Measurements from ENCODE around the gene PHOSPHO2. TPM values are rescaled to one million over a fixed set of nuclear protein-coding genes. Genes with fewer than 3 reads are reported as not detected.

The PHOSPHO2 gene
- total RNA-seq, 1 experiment from 2014 or later = 5.0 TPM

GRCh38 chr2:169732583-169733358, 38.5 kb downstream of the PHOSPHO2 start:
- no peaks in the 10 kb centered on the region for H3K9me3 Mint-ChIP-seq (ENCODE audit: unreplicated experiment)

GRCh38 chr2:169734169-169734847, 40.0 kb downstream of the PHOSPHO2 start:
- H3K27me3 ChIP-seq (replicated peaks; ENCODE audit: control insufficient read depth, insufficient read depth, low read length) = no peaks in the 10 kb centered on the region
- DNase-seq = peak in 1 of 2 experiments; percentile 64
- POLR2A ChIA-PET = interaction anchor here (0.6 to 0.7 kb wide), 3 partner anchors 19 to 48 kb away, joined by 3 read pairs; partner anchors contain the start of genes CFAP210 and PHOSPHO2
- Mint-ChIP-seq H3K27me3 (ENCODE audit: insufficient read depth, unreplicated experiment) (no peaks in the 10 kb centered on the region), H3K4me1 (ENCODE audit: low read depth, unreplicated experiment) (peaks cover 5% of the 10 kb centered on the region), H3K4me3 (ENCODE audit: unreplicated experiment) (peak overlapping the region; percentile 95), H3K27ac (ENCODE audit: unreplicated experiment) (peak overlapping the region; percentile 88), H3K9me3 (ENCODE audit: unreplicated experiment) (peaks cover 7% of the 10 kb centered on the region), H3K36me3 (ENCODE audit: insufficient read depth, unreplicated experiment) (peaks cover 14% of the 10 kb centered on the region)
- BruUV-seq (replicated peaks) = no TSS peak
- intact Hi-C loops (cut with micrococcal nuclease; ENCODE audit: unreplicated experiment) = no loop called here
- no peak for TF ChIP-seq CTCF (IDR thresholded peaks at IDR 0.05; ENCODE audit: insufficient read depth in 1 of 2, low read depth in 1 of 2, low read length in 1 of 2, severe bottlenecking in 1 of 2, unreplicated experiment in 1 of 2)
- H3K9me3 ChIP-seq = no peaks in the 10 kb centered on the region
- peak overlapping the region; percentile 78 for H3K4me3 ChIP-seq (ENCODE audit: low read depth, low read length)
- H3K4me1 ChIP-seq = peaks cover 8% of the 10 kb centered on the region; the same call in 1 of the 2 replicates
- no peaks in the 10 kb centered on the region; the same call in 1 of the 2 replicates for H3K36me3 ChIP-seq (ENCODE audit: control insufficient read depth, insufficient read depth, low read length)
- CTCF ChIA-PET = interaction anchor here (1.1 kb wide), 1 partner anchor 27 kb away, joined by 3 read pairs; no protein-coding TSS in a partner anchor

More at GRCh38 chr2:169732583-169733358, 38.5 kb downstream of the PHOSPHO2 start:
- TF ChIP-seq CTCF (IDR thresholded peaks at IDR 0.05; ENCODE audit: insufficient read depth in 1 of 2, low read depth in 1 of 2, low read length in 1 of 2, severe bottlenecking in 1 of 2, unreplicated experiment in 1 of 2) = no peak
- no peak for DNase-seq
- Mint-ChIP-seq H3K4me1 (ENCODE audit: low read depth, unreplicated experiment) (peaks cover 5% of the 10 kb centered on the region), H3K36me3 (ENCODE audit: insufficient read depth, unreplicated experiment) (peaks cover 7% of the 10 kb centered on the region), H3K27me3 (ENCODE audit: insufficient read depth, unreplicated experiment) (no peaks in the 10 kb centered on the region), H3K27ac (ENCODE audit: unreplicated experiment) (peak overlapping the region; percentile 88), H3K4me3 (ENCODE audit: unreplicated experiment) (peak overlapping the region; percentile 95)
- no peaks in the 10 kb centered on the region for H3K9me3 ChIP-seq
- CTCF ChIA-PET = interaction anchor here (0.7 kb wide), 1 partner anchor 145 kb away, joined by 3 read pairs; no protein-coding TSS in a partner anchor
- H3K4me3 ChIP-seq (ENCODE audit: low read depth, low read length) = peak overlapping the region; percentile 78
- H3K36me3 ChIP-seq (ENCODE audit: control insufficient read depth, insufficient read depth, low read length) = no peaks in the 10 kb centered on the region; the same call in 1 of the 2 replicates
- POLR2A ChIA-PET = interaction anchor here (0.5 kb wide), 1 partner anchor 15 kb away, joined by 3 read pairs; no protein-coding TSS in a partner anchor
- intact Hi-C loops (cut with micrococcal nuclease; ENCODE audit: unreplicated experiment) = loop anchor here (2.0 kb wide), 2 partner anchors 18 to 38 kb away; partner anchors contain the start of genes CFAP210 and PHOSPHO2
- H3K27me3 ChIP-seq (replicated peaks; ENCODE audit: control insufficient read depth, insufficient read depth, low read length) = no peaks in the 10 kb centered on the region
- peaks cover 14% of the 10 kb centered on the region for H3K4me1 ChIP-seq
- BruUV-seq (replicated peaks) = no TSS peak

GRCh38 chr2:169735623-169736022, 41.4 kb downstream of the PHOSPHO2 start:
- peaks cover 8% of the 10 kb centered on the region; the same call in 1 of the 2 replicates for H3K4me1 ChIP-seq
- ChIA-PET POLR2A (interaction anchor here (0.5 kb wide), 1 partner anchor 683 kb away, joined by 3 read pairs; no protein-coding TSS in a partner anchor), CTCF (no interaction called here)
- no peak overlapping the region for H3K4me3 ChIP-seq (ENCODE audit: low read depth, low read length)
- peaks cover 5% of the 10 kb centered on the region for H3K4me1 Mint-ChIP-seq (ENCODE audit: low read depth, unreplicated experiment)
- H3K36me3 Mint-ChIP-seq (ENCODE audit: insufficient read depth, unreplicated experiment) = peaks cover 18% of the 10 kb centered on the region
- no peaks in the 10 kb centered on the region for H3K27me3 Mint-ChIP-seq (ENCODE audit: insufficient read depth, unreplicated experiment)
- H3K9me3 ChIP-seq = no peaks in the 10 kb centered on the region
- TSS peak; percentile 57 for BruUV-seq (replicated peaks)
- no peak for DNase-seq
- H3K36me3 ChIP-seq (ENCODE audit: control insufficient read depth, insufficient read depth, low read length) = no peaks in the 10 kb centered on the region; the same call in 1 of the 2 replicates
- H3K27me3 ChIP-seq (replicated peaks; ENCODE audit: control insufficient read depth, insufficient read depth, low read length) = no peaks in the 10 kb centered on the region
- H3K27ac Mint-ChIP-seq (ENCODE audit: unreplicated experiment) = no peak overlapping the region
- no peak for TF ChIP-seq CTCF (IDR thresholded peaks at IDR 0.05; ENCODE audit: insufficient read depth in 1 of 2, low read depth in 1 of 2, low read length in 1 of 2, severe bottlenecking in 1 of 2, unreplicated experiment in 1 of 2)
- H3K9me3 Mint-ChIP-seq (ENCODE audit: unreplicated experiment) = peaks cover 10% of the 10 kb centered on the region
- peak overlapping the region; percentile 27 for H3K4me3 Mint-ChIP-seq (ENCODE audit: unreplicated experiment)
- intact Hi-C loops (cut with micrococcal nuclease; ENCODE audit: unreplicated experiment) = no loop called here

Data from Caco-2 (cell line).